B cell (primary cell): Measurements from ENCODE around the gene MID2. TPM values are rescaled to one million over a fixed set of nuclear protein-coding genes. Genes with fewer than 3 reads are reported as not detected.

Experiments used
- ATAC-seq: fragments of 200-7000 bp; cut with Tn5 transposase; one replicate; pipeline ENCODE4 v1.10.0; 2021; ENCODE audit warnings: low read depth, mild to moderate bottlenecking, moderate number of reproducible peaks, moderate library complexity
- CTCF ChIA-PET: fragments of 350-600 bp; sonication (Branson Sonifier 250); formaldehyde crosslinking; loops from one replicate; lab custom pipeline; 2021; ENCODE audit warnings: antibody characterized with exemption, inconsistent platforms; lab: Charles Lee
- POLR2A ChIA-PET: fragments of 350-600 bp; sonication (Branson Sonifier 250); formaldehyde crosslinking; loops from one replicate; lab custom pipeline; 2021; ENCODE audit warnings: antibody characterized with exemption; lab: Charles Lee
- DNase-seq: peaks from one replicate; pipeline ENCODE4 v3.0.0; 2013
- H2AFZ ChIP-seq: 2 replicates; pipeline ENCODE4 v1.6.1; 2012; ENCODE audit warnings: mild to moderate bottlenecking, low read depth, low read length; ENCODE audit not compliant: insufficient read depth, poor library complexity, severe bottlenecking
- H3K27ac ChIP-seq, 2 donors: 1 replicate in 1 of 2; 2 replicates in 1 of 2; pipeline ENCODE4 v1.5.1; 2012 to 2013; ENCODE audit warnings: low read length in 2 of 2, mild to moderate bottlenecking in 2 of 2, moderate library complexity in 1 of 2
- H3K27me3 ChIP-seq, 4 experiments: fragments of 200-600 bp in 1 of 4; sonication (generic) in 1 of 4; replicated peaks in 1 of 4; 1 replicate in 2 of 4; 2 replicates in 2 of 4; pipeline versions ENCODE4 v1.6.1 to v1.7.0; 2013 to 2016; ENCODE audit warnings: low read length in 3 of 4, mild to moderate bottlenecking in 2 of 4, mixed read lengths in 1 of 4, moderate library complexity in 1 of 4; ENCODE audit not compliant: insufficient read depth in 4 of 4, control insufficient read depth in 3 of 4; ENCODE audit errors: control extremely low read depth in 1 of 4
- H3K36me3 ChIP-seq, 2 experiments: replicated peaks in 1 of 2; 1 replicate in 1 of 2; 2 replicates in 1 of 2; pipeline versions ENCODE4 v1.6.1 to v1.7.1; 2013; ENCODE audit warnings: low read length in 1 of 2; ENCODE audit not compliant: insufficient read depth in 2 of 2, control insufficient read depth in 1 of 2; ENCODE audit errors: control extremely low read depth in 1 of 2, extremely low read depth in 1 of 2
- H3K4me1 ChIP-seq, 2 donors: fragments of 200-600 bp in 1 of 2; sonication (generic) in 1 of 2; 1 replicate in 1 of 2; 2 replicates in 1 of 2; pipeline versions ENCODE4 v1.5.1 to v1.6.1; 2013 to 2017; ENCODE audit warnings: low read length in 2 of 2; ENCODE audit not compliant: control insufficient read depth in 2 of 2, insufficient read depth in 2 of 2
- H3K4me2 ChIP-seq: replicated peaks from 2 replicates; pipeline ENCODE3; 2012; ENCODE audit warnings: mild to moderate bottlenecking, low read depth, low read length; ENCODE audit not compliant: poor library complexity, severe bottlenecking
- H3K4me3 ChIP-seq, 5 experiments: fragments of 200-600 bp in 1 of 5; sonication (generic) in 1 of 5; 1 replicate in 3 of 5; 2 replicates in 2 of 5; pipeline versions ENCODE4 v1.5.1 to v1.7.0; 2011 to 2016; ENCODE audit warnings: low read length in 4 of 5, mild to moderate bottlenecking in 4 of 5, low read depth in 2 of 5, control low read depth in 1 of 5, moderate library complexity in 1 of 5; ENCODE audit not compliant: insufficient read depth in 1 of 5; ENCODE audit errors: control extremely low read depth in 1 of 5, extremely low read depth in 1 of 5
- H3K79me2 ChIP-seq: fragments of 200-600 bp; sonication (generic); one replicate; pipeline ENCODE4 v1.6.0; 2016; ENCODE audit warnings: low read length; ENCODE audit not compliant: control insufficient read depth, insufficient read depth
- H3K9ac ChIP-seq: fragments of 200-600 bp; sonication (generic); 2 replicates; pipeline ENCODE4 v1.6.1; 2017; ENCODE audit warnings: mild to moderate bottlenecking, low read length, moderate library complexity
- H3K9me3 ChIP-seq, 3 donors: one replicate each; pipeline versions ENCODE4 v1.6.1 to v1.7.1; 2013; ENCODE audit warnings: low read length in 2 of 3; ENCODE audit not compliant: control insufficient read depth in 2 of 3, insufficient read depth in 1 of 3; ENCODE audit errors: control extremely low read depth in 1 of 3
- H4K20me1 ChIP-seq: 2 replicates; pipeline ENCODE4 v1.6.0; 2012; ENCODE audit warnings: mild to moderate bottlenecking, low read length; ENCODE audit not compliant: insufficient read depth, control insufficient read depth, poor library complexity, severe bottlenecking
- H3K27ac Mint-ChIP-seq: one replicate; pipeline ENCODE4 v1.8.0; 2021; ENCODE audit warnings: mixed read lengths
- H3K27me3 Mint-ChIP-seq: one replicate; pipeline ENCODE4 v1.8.0; 2021; ENCODE audit warnings: mixed read lengths
- H3K4me1 Mint-ChIP-seq: one replicate; pipeline ENCODE4 v1.8.0; 2021; ENCODE audit warnings: mixed read lengths
- H3K4me3 Mint-ChIP-seq: one replicate; pipeline ENCODE4 v1.8.0; 2021; ENCODE audit warnings: mixed read lengths
- H3K9me3 Mint-ChIP-seq: one replicate; pipeline ENCODE4 v1.8.0; 2022; ENCODE audit warnings: mixed read lengths; ENCODE audit not compliant: insufficient read depth
- CTCF ChIP-seq: fragments of 200-600 bp; IDR thresholded peaks from one replicate; pipeline ENCODE4 v1.8.0; 2022; ENCODE audit warnings: antibody characterized with exemption, mild to moderate bottlenecking
- EZH2 ChIP-seq: IDR thresholded peaks from 2 replicates; pipeline ENCODE4 v1.6.1; 2012; ENCODE audit warnings: borderline replicate concordance, low read depth, mild to moderate bottlenecking, moderate library complexity, low read length; ENCODE audit not compliant: insufficient read depth, poor library complexity, severe bottlenecking
- WGBS: methylation state at CpG from one replicate; pipeline ENCODE4 v1.1.5; 2013; ENCODE audit warnings: missing lambda C conversion rate; ENCODE audit not compliant: insufficient coverage; 5-methylcytosine and 5-hydroxymethylcytosine counted together
- intact Hi-C: fragments of 100-400 bp; cut with micrococcal nuclease; formaldehyde crosslinking; loops from one replicate; pipeline ENCODE4 v1.10.0; 2022
- polyA plus RNA-seq: library from polyadenylated mRNA; depleted of rRNA; stranded (reverse); fragments of >200 nt; gene quantifications from 2 replicates; pipeline ENCODE4 v1.2.3, GENCODE V29; 2012
- total RNA-seq, 2 donors: library from RNA; stranded (reverse); fragments of 120-200 nt in 1 of 2; gene quantifications; 1 replicate in 1 of 2; 2 replicates in 1 of 2; pipeline versions ENCODE4 v1.2.3 to v1.2.4, GENCODE V29; 2013 to 2022

Gene MID2
- total and polyA plus RNA-seq, 2 donors (not counting 1 experiment from before 2014, with no cell fraction given): 1.7 to 5.8 TPM

- Histone ChIP-seq H3K4me1 (peaks cover 4 to 5% of the 10 kb centered on the region in 2 donors), H4K20me1 (no peaks in the 10 kb centered on the region), H3K4me2 (peak overlapping the region; percentile 82), H2AFZ (peak overlapping the region; percentile 22), H3K9me3 (no peaks in the 10 kb centered on the region), H3K9ac (peak overlapping the region; percentile 55), H3K27me3 (peaks cover 0 to 18% (median 6%) of the 10 kb centered on the region in 4 experiments), H3K36me3 (no peaks in the 10 kb centered on the region), H3K27ac (no peak overlapping the region), H3K79me2 (no peaks in the 10 kb centered on the region), H3K4me3 (peak overlapping the region in 3 of 5 experiments; percentile 46 to 59 (median 49))
- intact Hi-C loops: no loop called here
- H3K27ac Mint-ChIP-seq: peak overlapping the region; percentile 34
- DNase-seq (no peak), ATAC-seq (no peak)
- no CpG with 5 or more reads among the region's 13 CpGs for WGBS
- POLR2A ChIA-PET: no interaction called here
- H3K4me1 Mint-ChIP-seq: peaks cover 13% of the 10 kb centered on the region
- CTCF ChIA-PET: no interaction called here
- TF ChIP-seq CTCF (no peak), EZH2 (no peak)
- H3K9me3 Mint-ChIP-seq: no peaks in the 10 kb centered on the region
- peak overlapping the region; percentile 83 for H3K4me3 Mint-ChIP-seq
- peaks cover 34% of the 10 kb centered on the region for H3K27me3 Mint-ChIP-seq
Observed at GRCh38 chrX:107827030-107827831, 1.6 kb downstream of the MID2 start.

- H3K9ac ChIP-seq: no peak overlapping the region
- no peaks in the 10 kb centered on the region for H3K9me3 Mint-ChIP-seq
- no peaks in the 10 kb centered on the region for H3K79me2 ChIP-seq
- no peaks in the 10 kb centered on the region for H3K36me3 ChIP-seq
- intact Hi-C loops: no loop called here
- H3K4me3 ChIP-seq: no peak overlapping the region
- H2AFZ ChIP-seq: no peak overlapping the region
- POLR2A ChIA-PET: no interaction called here
- H3K4me1 ChIP-seq: peaks cover 4 to 5% of the 10 kb centered on the region in 2 donors
- H3K27ac ChIP-seq: no peak overlapping the region
- no peak overlapping the region for H3K27ac Mint-ChIP-seq
- peaks cover 0 to 18% (median 6%) of the 10 kb centered on the region in 4 experiments for H3K27me3 ChIP-seq
- ATAC-seq (no peak), DNase-seq (no peak)
- peaks cover 13% of the 10 kb centered on the region for H3K4me1 Mint-ChIP-seq
- no peak overlapping the region for H3K4me2 ChIP-seq
- peak overlapping the region; percentile 4 for H3K4me3 Mint-ChIP-seq
- H3K9me3 ChIP-seq: no peaks in the 10 kb centered on the region
- no peak for TF ChIP-seq CTCF
- TF ChIP-seq EZH2: no peak
- H3K27me3 Mint-ChIP-seq: peaks cover 34% of the 10 kb centered on the region
- no CpG with 5 or more reads among the region's 4 CpGs for WGBS
- no peaks in the 10 kb centered on the region for H4K20me1 ChIP-seq
- CTCF ChIA-PET: no interaction called here
Observed at GRCh38 chrX:107827852-107828251, 2.2 kb downstream of the MID2 start.
